RWPE1 (cell line): ENCODE measurements around the gene GRIN3B.
A peak's percentile ranks its signal among the peaks of the same experiment; 100 is the strongest.

Experiments used
- CTCF ChIA-PET: fragments of 350-600 bp; sonication (Branson Sonifier 250); formaldehyde crosslinking; extraction: SDS; loops from one replicate; lab custom pipeline; 2021; lab: Yijun Ruan, JAX
- POLR2A ChIA-PET: fragments of 400-600 bp; formaldehyde crosslinking; extraction: SDS; loops from one replicate; lab custom pipeline; 2020; ENCODE audit warnings: antibody characterized with exemption; ENCODE audit not compliant: low non-redundant PET; lab: Yijun Ruan, JAX
- DNase-seq: peaks from one replicate; pipeline ENCODE4 v3.0.0; 2012; ENCODE audit warnings: low spot score
- H3K27ac ChIP-seq: fragments of 450-650 bp; 2 replicates; pipeline ENCODE4 v1.5.1; 2017
- CTCF ChIP-seq: fragments of 450-650 bp; conservative IDR thresholded peaks from 2 replicates; pipeline ENCODE4 v1.5.1; 2017; ENCODE audit warnings: low read depth, mild to moderate bottlenecking

The GRIN3B gene

DNA sequence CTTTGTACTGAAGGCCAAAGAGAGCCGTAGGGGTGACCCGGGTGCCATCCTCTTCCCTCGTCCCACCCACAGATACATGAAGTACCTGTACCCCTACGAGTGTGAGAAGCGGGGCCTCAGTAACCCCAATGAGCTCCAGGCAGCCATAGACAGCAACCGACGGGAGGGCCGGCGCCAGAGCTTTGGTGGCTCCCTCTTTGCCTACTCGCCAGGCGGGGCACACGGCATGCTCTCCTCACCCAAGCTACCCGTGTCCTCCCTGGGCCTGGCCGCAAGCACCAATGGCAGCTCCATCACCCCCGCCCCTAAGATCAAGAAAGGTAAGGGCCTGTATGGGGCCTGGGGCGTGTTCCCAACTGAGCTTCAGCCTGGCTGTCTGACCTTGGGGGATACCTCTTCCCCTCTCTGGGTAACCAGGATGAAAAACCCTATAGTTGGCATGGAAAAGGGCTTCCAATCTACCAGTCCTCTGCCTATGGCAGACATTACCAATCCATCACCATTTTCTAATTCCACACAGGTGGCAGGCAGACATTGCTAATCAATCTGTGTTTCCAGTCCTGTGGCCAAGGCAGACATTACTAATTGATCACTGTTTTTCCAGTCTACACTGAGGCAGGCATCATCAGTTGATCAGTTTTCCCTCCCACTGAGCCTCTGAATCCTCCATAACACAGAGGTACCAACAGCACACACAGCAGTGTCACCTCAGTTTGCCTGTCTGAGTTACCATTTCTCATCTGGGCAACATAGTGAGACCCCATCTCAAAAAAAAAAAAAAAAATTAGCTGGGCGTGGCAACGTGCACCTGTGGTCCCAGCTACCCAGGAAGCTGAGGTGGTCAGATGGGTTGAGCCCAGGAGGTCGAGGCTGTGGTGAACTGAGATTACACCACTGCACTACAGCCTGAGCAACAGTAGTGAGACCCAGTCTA, 35.2 kb upstream of the GRIN3B start:
- no peak for TF ChIP-seq CTCF
- H3K27ac ChIP-seq, result no peak overlapping the region
- ChIA-PET POLR2A (no interaction called here), CTCF (interaction anchor here (1.1 to 1.2 kb wide), 2 partner anchors 18 to 42 kb away, joined by 3 to 5 read pairs; no protein-coding TSS in a partner anchor)
- DNase-seq, result no peak

DNA sequence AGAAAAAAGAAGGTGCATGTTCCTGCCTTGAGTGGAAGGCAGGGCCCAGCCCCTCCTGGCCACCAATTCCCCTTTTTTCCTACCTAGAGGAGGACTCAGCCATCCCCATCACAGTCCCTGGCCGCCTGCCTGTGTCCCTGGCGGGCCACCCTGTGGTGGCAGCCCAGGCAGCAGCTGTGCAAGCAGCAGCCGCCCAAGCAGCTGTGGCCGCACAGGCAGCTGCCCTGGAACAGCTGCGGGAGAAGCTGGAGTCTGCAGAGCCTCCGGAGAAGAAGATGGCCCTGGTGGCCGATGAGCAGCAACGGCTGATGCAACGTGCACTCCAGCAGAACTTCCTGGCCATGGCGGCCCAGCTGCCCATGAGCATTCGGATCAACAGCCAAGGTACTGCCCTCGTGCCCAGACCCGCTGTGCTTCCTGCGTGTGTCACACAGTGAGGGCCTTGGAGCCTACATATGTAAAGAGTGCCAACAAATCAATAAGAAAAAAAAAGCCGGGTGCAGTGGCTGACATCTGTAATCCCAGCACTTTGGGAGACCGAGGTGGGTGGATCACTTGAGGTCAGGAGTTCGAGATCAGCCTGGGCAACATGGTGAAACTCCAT, 33.6 kb upstream of the GRIN3B start:
- ChIA-PET POLR2A (no interaction called here), CTCF (no interaction called here)
- no peak for DNase-seq
- TF ChIP-seq CTCF, result no peak
- H3K27ac ChIP-seq, result no peak overlapping the region

GRCh38 chr19:970695-971094, 29.5 kb upstream of the GRIN3B start:
- CTCF ChIA-PET, result interaction anchor here (0.6 to 0.8 kb wide), 4 partner anchors 17 to 60 kb away, joined by 3 to 4 read pairs (median 3); no protein-coding TSS in a partner anchor

DNA sequence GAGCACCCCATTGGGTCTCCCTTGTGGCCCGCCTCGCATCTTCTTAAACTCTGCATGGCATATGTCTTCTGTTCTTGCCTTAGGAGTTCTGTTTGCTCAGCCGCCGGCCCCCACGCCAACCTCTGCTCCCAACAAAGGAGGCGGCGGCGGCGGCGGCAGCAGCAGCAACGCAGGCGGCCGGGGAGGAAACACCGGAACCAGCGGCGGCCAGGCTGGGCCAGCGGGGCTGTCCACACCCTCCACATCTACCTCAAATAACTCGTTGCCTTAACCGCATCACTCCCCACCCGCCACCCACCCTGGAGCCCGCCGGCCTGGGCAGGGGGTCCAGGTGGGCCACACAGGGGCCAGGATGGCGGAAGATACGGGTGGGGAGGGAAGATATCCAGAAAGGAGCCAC, 28.4 kb upstream of the GRIN3B start:
- no peak for TF ChIP-seq CTCF
- no peak overlapping the region for H3K27ac ChIP-seq
- ChIA-PET POLR2A (no interaction called here), CTCF (no interaction called here)
- DNase-seq, result no peak

More at GRCh38 chr19:970695-971094, 29.5 kb upstream of the GRIN3B start:
- H3K27ac ChIP-seq, result no peak overlapping the region
- peak; percentile 51 for TF ChIP-seq CTCF
- POLR2A ChIA-PET, result no interaction called here
- DNase-seq, result no peak

- ChIA-PET CTCF (no interaction called here), POLR2A (no interaction called here)
- no peak overlapping the region for H3K27ac ChIP-seq
- DNase-seq, result no peak
- no peak for TF ChIP-seq CTCF
Measured at GRCh38 chr19:972281-972680, 27.9 kb upstream of the GRIN3B start.

- POLR2A ChIA-PET, result no interaction called here
- H3K27ac ChIP-seq, result no peak overlapping the region
- CTCF ChIA-PET, result interaction anchor here (0.8 kb wide), 1 partner anchor 54 kb away, joined by 5 read pairs; no protein-coding TSS in a partner anchor
- TF ChIP-seq CTCF, result no peak
- DNase-seq, result no peak
Measured at GRCh38 chr19:973726-974563, 26.3 kb upstream of the GRIN3B start.
